Nephron (organoid): ENCODE data around the gene TCAF1.
"Not testable (repeated sequence)": the region's sequence is repeated elsewhere in the genome, so short reads cannot be mapped to it uniquely, and the experiment has no call there.

Experiments used
- H3K27ac Mint-ChIP-seq, 3 experiments: 2 replicates each; pipeline ENCODE4 v1.8.0; 2020; ENCODE audit warnings: mixed read lengths in 3 of 3, mild to moderate bottlenecking in 2 of 3, moderate library complexity in 1 of 3
- H3K27me3 Mint-ChIP-seq: 2 replicates; pipeline ENCODE4 v1.8.0; 2021; ENCODE audit warnings: low read depth, mild to moderate bottlenecking, moderate library complexity, mixed read lengths
- H3K36me3 Mint-ChIP-seq: 2 replicates; pipeline ENCODE4 v1.8.0; 2020; ENCODE audit warnings: low read depth, mixed read lengths
- H3K4me1 Mint-ChIP-seq: 2 replicates; pipeline ENCODE4 v1.8.0; 2020; ENCODE audit warnings: mixed read lengths
- H3K4me3 Mint-ChIP-seq, 3 experiments: 2 replicates each; pipeline ENCODE4 v1.8.0; 2020; ENCODE audit warnings: mild to moderate bottlenecking in 3 of 3, mixed read lengths in 3 of 3, moderate library complexity in 2 of 3
- H3K9me3 Mint-ChIP-seq: 2 replicates; pipeline ENCODE4 v1.8.0; 2020; ENCODE audit warnings: mixed read lengths

The TCAF1 gene

DNA sequence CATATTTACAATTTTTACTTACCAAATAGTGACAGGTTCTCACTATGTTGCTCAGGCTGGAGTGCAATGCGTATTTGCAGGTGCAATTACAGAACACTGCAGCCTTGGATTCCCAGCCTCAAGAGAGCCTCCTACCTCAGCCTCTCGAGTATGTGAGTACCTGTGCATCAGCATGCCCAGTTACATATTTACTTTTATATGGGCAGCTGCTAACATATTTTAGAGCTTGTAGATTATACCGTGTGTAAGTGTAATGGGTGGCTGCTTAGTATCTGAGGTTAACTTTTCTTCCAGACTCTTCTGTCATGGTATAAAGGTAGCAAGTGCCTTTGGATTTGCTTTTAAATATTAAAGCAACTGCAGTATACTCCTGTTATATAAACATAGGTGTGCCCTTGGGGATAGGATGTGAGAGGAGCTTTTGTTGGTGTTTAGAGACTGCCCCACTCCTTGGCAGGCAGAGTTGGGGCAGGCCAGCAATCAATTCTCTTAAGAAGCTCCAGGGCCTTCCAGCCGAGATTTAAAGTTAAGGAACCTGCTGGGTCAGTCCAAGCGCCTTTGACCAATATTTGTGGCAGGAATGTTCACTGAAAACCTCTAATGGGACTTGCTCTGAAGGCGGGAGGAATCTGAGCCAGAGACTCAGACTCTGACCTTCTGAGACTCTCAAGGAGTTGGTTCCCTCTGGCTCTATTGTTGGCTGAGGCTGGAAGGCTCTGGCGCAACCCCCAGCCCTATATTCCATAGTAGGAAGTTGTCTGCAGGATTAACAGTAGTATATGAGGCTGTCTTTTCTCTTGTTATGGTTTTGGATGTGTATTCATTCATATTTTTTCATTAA is 77.5 kb downstream of the TCAF1 start:
- not testable (repeated sequence) for H3K36me3 Mint-ChIP-seq, H3K9me3 Mint-ChIP-seq, H3K27ac Mint-ChIP-seq, H3K4me1 Mint-ChIP-seq, H3K27me3 Mint-ChIP-seq, H3K4me3 Mint-ChIP-seq

DNA sequence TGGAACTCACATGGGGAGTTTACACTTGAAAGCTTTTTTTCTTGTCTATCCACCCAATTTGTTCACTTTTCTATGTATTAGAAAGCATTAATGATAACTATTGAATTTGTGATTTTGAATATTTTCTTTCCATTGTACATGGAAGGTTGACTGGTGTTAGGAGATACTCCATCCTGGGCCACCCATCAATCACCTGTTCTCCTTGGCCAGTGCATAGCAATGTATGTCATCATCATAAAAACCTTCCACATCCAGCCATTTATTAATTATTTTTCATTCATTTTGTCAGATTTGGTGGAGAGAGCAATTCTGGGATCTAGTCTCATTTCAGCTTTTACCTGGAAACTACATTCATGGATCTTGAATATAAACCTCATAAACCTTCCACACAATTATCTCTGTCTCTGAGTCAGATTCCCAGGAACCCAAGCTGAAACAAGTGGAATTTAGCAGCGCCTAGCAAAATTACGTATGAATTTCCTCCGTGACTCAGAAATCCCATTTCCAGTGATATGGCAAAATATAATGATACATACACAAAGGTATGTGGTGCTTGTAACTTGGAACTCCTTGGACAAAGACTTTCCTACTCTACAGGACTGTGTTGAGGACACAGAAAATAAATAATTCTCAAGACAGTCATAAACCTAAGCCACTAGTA is 78.2 kb downstream of the TCAF1 start:
- not testable (repeated sequence) for H3K36me3 Mint-ChIP-seq, H3K9me3 Mint-ChIP-seq, H3K4me1 Mint-ChIP-seq, H3K4me3 Mint-ChIP-seq, H3K27ac Mint-ChIP-seq, H3K27me3 Mint-ChIP-seq

DNA sequence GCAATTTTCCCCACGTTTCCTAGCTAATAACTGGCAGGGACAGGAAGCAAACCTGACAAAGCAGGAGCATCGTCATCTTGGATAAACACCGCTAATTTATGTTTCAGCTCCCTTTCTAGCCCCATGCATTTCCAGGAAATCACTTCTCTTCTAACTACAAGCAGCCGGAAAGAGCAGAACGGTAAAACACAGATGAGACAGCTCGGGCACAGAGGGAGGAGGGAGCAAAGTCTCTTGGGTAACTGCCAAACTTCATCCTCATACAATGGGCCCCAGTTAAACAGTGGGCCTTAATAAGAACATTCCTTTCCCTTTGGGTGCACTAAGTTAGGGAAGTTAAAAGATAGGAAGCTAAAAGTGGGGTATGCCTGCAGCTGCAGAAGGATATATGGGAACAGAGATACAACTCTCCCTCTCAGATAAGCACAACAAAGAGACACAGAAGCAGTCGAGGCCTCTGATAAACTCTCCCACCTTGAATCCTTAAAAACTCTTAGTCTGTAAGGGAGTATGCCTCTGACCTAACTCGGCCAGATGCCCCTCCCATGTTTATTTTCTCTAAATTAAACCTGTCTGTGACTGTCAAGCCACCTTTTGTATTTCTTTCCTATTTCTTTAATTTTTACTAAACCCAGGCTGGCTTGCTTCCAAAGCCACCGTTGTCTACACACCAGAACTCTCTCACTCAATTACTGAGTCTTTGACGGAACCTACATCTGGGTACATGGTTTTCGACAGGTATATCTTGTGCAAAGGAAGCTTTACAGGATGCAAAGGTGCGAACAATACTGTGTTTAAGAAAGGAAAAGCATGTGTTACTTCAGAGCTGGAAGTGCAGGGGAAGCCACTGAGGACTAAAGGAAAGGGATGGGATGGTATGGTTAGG is 80.3 kb downstream of the TCAF1 start:
- H3K4me1 Mint-ChIP-seq, H3K27ac Mint-ChIP-seq, H3K9me3 Mint-ChIP-seq, H3K36me3 Mint-ChIP-seq, H3K27me3 Mint-ChIP-seq, H3K4me3 Mint-ChIP-seq: not testable (repeated sequence)

DNA sequence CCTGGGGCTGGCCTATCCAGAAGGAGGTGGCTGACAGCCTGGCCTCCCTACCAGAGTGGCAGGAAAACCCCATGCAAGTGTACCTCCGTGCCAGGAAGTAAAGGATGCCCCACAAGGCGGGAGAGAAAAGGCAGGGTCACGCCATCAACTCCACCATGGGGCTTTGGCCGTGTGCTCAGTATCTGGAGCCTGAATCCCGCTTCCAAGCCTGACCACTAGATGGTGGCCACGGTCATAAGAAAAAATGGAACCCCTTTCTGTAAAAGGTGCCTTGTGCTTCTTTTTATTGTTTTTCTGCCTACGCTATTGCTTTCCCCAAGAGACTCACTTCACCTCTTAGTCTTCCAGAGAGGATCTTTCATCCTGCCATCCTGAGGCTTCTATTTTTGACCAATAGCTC is 84.1 kb downstream of the TCAF1 start:
- not testable (repeated sequence) for H3K4me3 Mint-ChIP-seq, H3K27me3 Mint-ChIP-seq, H3K36me3 Mint-ChIP-seq, H3K27ac Mint-ChIP-seq, H3K4me1 Mint-ChIP-seq, H3K9me3 Mint-ChIP-seq

DNA sequence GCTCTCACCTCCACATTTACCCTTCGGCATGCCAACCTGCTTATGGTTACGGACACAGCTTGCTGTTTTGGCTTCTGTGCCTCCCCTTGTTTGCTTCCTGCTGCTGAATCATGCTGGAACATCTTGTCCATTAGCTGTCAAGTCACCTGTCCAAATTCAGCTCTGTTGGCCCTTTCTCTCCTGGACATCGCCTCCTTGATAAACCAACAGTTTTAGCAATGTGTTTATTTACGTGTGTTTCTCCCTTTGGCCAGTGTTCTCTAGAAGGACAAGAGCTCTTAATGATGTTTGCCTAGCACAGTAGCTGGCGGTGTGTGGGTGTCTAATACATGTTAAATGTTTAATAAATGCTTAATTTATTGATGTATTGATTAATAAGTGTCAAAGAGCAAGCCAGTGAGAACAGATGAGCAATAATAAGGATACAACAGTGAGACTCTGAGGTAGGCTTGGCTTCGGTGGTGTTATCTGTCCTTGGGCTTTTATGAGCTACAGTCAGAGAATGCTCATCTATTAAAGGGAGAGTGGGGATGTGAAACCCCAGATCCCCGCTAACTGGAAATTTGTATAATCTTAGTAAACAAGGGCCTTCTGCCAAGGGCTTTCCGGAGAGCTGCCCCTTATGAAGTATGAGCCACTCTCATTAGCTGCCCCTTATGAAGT is 85.4 kb downstream of the TCAF1 start:
- H3K27me3 Mint-ChIP-seq = not testable (repeated sequence)

DNA sequence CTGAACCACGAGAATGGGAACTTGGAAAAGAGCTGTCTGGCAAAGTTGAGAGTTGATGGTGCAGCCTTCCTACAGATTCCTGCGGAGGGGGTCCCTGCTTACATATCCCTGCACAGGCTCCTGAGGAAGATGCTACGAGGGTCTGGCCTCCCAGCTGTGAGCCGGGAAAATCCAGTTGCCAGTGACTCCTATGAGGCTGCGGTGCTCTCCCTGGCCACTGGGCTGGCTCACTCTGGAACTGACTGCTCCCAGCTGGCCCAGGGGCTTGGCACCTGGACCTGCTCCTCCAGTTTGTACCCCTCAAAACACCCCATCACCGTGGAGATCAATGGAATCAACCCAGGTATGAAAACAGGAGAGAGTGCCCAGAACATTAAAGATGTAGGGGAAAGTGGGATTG is 91.3 kb downstream of the TCAF1 start:
- H3K27me3 Mint-ChIP-seq, H3K27ac Mint-ChIP-seq, H3K36me3 Mint-ChIP-seq, H3K4me3 Mint-ChIP-seq, H3K4me1 Mint-ChIP-seq, H3K9me3 Mint-ChIP-seq: not testable (repeated sequence)

More for the DNA sequence above, 85.4 kb downstream of the TCAF1 start:
- not testable (repeated sequence) for H3K9me3 Mint-ChIP-seq, H3K27ac Mint-ChIP-seq, H3K4me3 Mint-ChIP-seq, H3K36me3 Mint-ChIP-seq, H3K4me1 Mint-ChIP-seq

DNA sequence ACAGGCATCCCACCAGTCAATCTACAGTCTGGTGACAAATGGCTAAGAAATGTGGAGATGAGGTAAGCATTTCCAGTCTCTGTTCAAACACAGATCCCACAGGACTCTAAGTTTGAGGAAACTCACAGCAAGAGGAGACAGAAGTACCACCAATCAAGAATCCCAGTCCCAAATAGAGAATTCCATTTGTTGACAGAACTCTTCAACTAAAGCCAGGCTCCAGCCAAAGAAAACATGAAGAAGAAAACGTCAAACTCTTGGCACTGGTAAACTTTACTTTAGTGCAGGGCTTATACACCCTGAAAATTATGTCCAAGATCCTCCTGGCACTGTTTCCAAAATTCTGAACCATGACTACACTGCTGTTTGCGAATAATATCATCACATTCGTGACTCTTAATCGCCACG is 95.3 kb downstream of the TCAF1 start:
- H3K27ac Mint-ChIP-seq, H3K9me3 Mint-ChIP-seq, H3K4me3 Mint-ChIP-seq, H3K36me3 Mint-ChIP-seq, H3K27me3 Mint-ChIP-seq, H3K4me1 Mint-ChIP-seq: not testable (repeated sequence)
